ENCODE measurements around the gene GNLY.

GNLY gene

GRCh38 chr2:85730686-85731230 lies 36.6 kb downstream of the GNLY start:
- DNase-seq, result no peak

GRCh38 chr2:85731606-85732005 lies 37.4 kb downstream of the GNLY start:
- DNase-seq, result no peak

- DNase-seq, result no peak
Measured at GRCh38 chr2:85732467-85733120, 38.4 kb downstream of the GNLY start.

- DNase-seq, result no peak
Measured at GRCh38 chr2:85733121-85733960, 39.2 kb downstream of the GNLY start.

- no peak for DNase-seq
Measured at GRCh38 chr2:85734015-85734414, 39.9 kb downstream of the GNLY start.

- no peak for DNase-seq
Measured at GRCh38 chr2:85734942-85735608, 40.9 kb downstream of the GNLY start.

GRCh38 chr2:85735691-85736090 lies 41.5 kb downstream of the GNLY start:
- DNase-seq, result no peak

GRCh38 chr2:85736456-85737355 lies 42.5 kb downstream of the GNLY start:
- DNase-seq, result no peak

GRCh38 chr2:85737481-85737880 lies 43.3 kb downstream of the GNLY start:
- no peak for DNase-seq

- DNase-seq, result no peak
Measured at GRCh38 chr2:85737961-85738360, 43.8 kb downstream of the GNLY start.

- DNase-seq, result no peak
Measured at GRCh38 chr2:85740193-85740592, 46.0 kb downstream of the GNLY start.

- DNase-seq, result no peak
Measured at GRCh38 chr2:85741211-85741832, 47.2 kb downstream of the GNLY start.

GRCh38 chr2:85741833-85742455 lies 47.8 kb downstream of the GNLY start:
- DNase-seq, result no peak

GRCh38 chr2:85743304-85743978 lies 49.3 kb downstream of the GNLY start:
- no peak for DNase-seq

GRCh38 chr2:85744055-85744454 lies 49.9 kb downstream of the GNLY start:
- no peak for DNase-seq

- no peak for DNase-seq
Measured at GRCh38 chr2:85744741-85745601, 50.8 kb downstream of the GNLY start.

- no peak for DNase-seq
Measured at GRCh38 chr2:85745619-85746018, 51.5 kb downstream of the GNLY start.

- no peak for DNase-seq
Measured at GRCh38 chr2:85746321-85747004, 52.3 kb downstream of the GNLY start.

GRCh38 chr2:85747441-85747840 lies 53.3 kb downstream of the GNLY start:
- DNase-seq, result no peak
